ENCODE measurements around the gene RNF144A.

Gene RNF144A

GRCh38 chr2:7061450-7061789 lies 144.2 kb downstream of the RNF144A start:
- H3K27ac ChIP-seq: no peak overlapping the region
- DNase-seq (ENCODE audit: low read depth, low spot score): no peak

GRCh38 chr2:7061921-7062320 lies 144.7 kb downstream of the RNF144A start:
- DNase-seq (ENCODE audit: low read depth, low spot score): no peak
- H3K27ac ChIP-seq: no peak overlapping the region

- no peak overlapping the region for H3K27ac ChIP-seq
- no peak for DNase-seq (ENCODE audit: low read depth, low spot score)
These were observed 146.6 kb downstream of the RNF144A start for GRCh38 chr2:7063789-7064188.

- no peak for DNase-seq (ENCODE audit: low read depth, low spot score)
- H3K27ac ChIP-seq: no peak overlapping the region
These were observed 151.2 kb downstream of the RNF144A start for GRCh38 chr2:7068457-7068856.

GRCh38 chr2:7070483-7070882 lies 153.3 kb downstream of the RNF144A start:
- DNase-seq (ENCODE audit: low read depth, low spot score): no peak
- no peak overlapping the region for H3K27ac ChIP-seq

- no peak overlapping the region for H3K27ac ChIP-seq
- DNase-seq (ENCODE audit: low read depth, low spot score): no peak
These were observed 153.9 kb downstream of the RNF144A start for GRCh38 chr2:7071154-7071553.

- DNase-seq (ENCODE audit: low read depth, low spot score): no peak
- no peak overlapping the region for H3K27ac ChIP-seq
These were observed 154.8 kb downstream of the RNF144A start for GRCh38 chr2:7071916-7072556.

- no peak for DNase-seq (ENCODE audit: low read depth, low spot score)
- no peak overlapping the region for H3K27ac ChIP-seq
These were observed 156.7 kb downstream of the RNF144A start for GRCh38 chr2:7073901-7074300.

GRCh38 chr2:7075834-7076233 lies 158.6 kb downstream of the RNF144A start:
- H3K27ac ChIP-seq: no peak overlapping the region
- DNase-seq (ENCODE audit: low read depth, low spot score): no peak

GRCh38 chr2:7077660-7078267 lies 160.6 kb downstream of the RNF144A start:
- no peak for DNase-seq (ENCODE audit: low read depth, low spot score)
- H3K27ac ChIP-seq: no peak overlapping the region

- DNase-seq (ENCODE audit: low read depth, low spot score): no peak
- no peak overlapping the region for H3K27ac ChIP-seq
These were observed 166.6 kb downstream of the RNF144A start for GRCh38 chr2:7083580-7084509.

GRCh38 chr2:7084601-7085000 lies 167.4 kb downstream of the RNF144A start:
- no peak overlapping the region for H3K27ac ChIP-seq
- DNase-seq (ENCODE audit: low read depth, low spot score): no peak

- no peak overlapping the region for H3K27ac ChIP-seq
- no peak for DNase-seq (ENCODE audit: low read depth, low spot score)
These were observed 172.1 kb downstream of the RNF144A start for GRCh38 chr2:7089284-7089683.

GRCh38 chr2:7089898-7090510 lies 172.8 kb downstream of the RNF144A start:
- no peak for DNase-seq (ENCODE audit: low read depth, low spot score)
- no peak overlapping the region for H3K27ac ChIP-seq

- H3K27ac ChIP-seq: no peak overlapping the region
- DNase-seq (ENCODE audit: low read depth, low spot score): no peak
These were observed 176.2 kb downstream of the RNF144A start for GRCh38 chr2:7093376-7093775.
